SK-N-SH (cell line): ENCODE measurements around the gene ANAPC16. TPM values are rescaled to one million over a fixed set of nuclear protein-coding genes. Genes with fewer than 3 reads are reported as not detected.

Experiments
- CTCF ChIA-PET: fragments of 300-600, 350-600 bp; formaldehyde crosslinking; extraction: SDS; loops from one replicate; lab custom pipeline; 2021; lab: Yijun Ruan, JAX
- POLR2A ChIA-PET: fragments of 350-600 bp; sonication (Branson Sonifier 250); formaldehyde crosslinking; extraction: SDS; loops from one replicate; lab custom pipeline; 2020; ENCODE audit warnings: antibody characterized with exemption, inconsistent platforms; lab: Yijun Ruan, JAX
- DNase-seq: peaks from one replicate; pipeline ENCODE4 v3.0.0; 2012
- H2AFZ ChIP-seq: fragments of 200-600 bp; sonication (generic); 2 replicates; pipeline ENCODE4 v1.8.1; 2016; ENCODE audit warnings: antibody characterized with exemption, mild to moderate bottlenecking, low read depth
- H3F3A ChIP-seq: fragments of 200-600 bp; sonication (generic); replicated peaks from 2 replicates; pipeline ENCODE3; 2016; ENCODE audit warnings: antibody characterized with exemption, mild to moderate bottlenecking; ENCODE audit not compliant: insufficient read depth
- H3K27ac ChIP-seq, 2 experiments: fragments of 200-500 bp in 1 of 2; fragments of 200-600 bp in 1 of 2; sonication (Bioruptor generic) in 1 of 2; sonication (generic), shearing (Covaris generic) in 1 of 2; 2 replicates each; pipeline versions ENCODE4 v1.5.1 to v1.6.1; 2014 to 2016; ENCODE audit warnings: low read depth in 2 of 2, inconsistent platforms in 1 of 2, low read length in 1 of 2, mild to moderate bottlenecking in 1 of 2, mixed read lengths in 1 of 2
- H3K27me3 ChIP-seq: fragments of 200-600 bp; sonication (generic), shearing (Covaris generic); 2 replicates; pipeline ENCODE4 v1.6.1; 2016; ENCODE audit warnings: mixed run types; ENCODE audit not compliant: insufficient read depth
- H3K36me3 ChIP-seq, 2 experiments: fragments of 200-500 bp in 1 of 2; fragments of 200-600 bp in 1 of 2; sonication (Bioruptor generic) in 1 of 2; sonication (generic) in 1 of 2; replicated peaks in 1 of 2; 2 replicates each; pipeline versions ENCODE3 to v1.5.1; 2014 to 2016; ENCODE audit warnings: low read length in 1 of 2, mild to moderate bottlenecking in 1 of 2; ENCODE audit not compliant: insufficient read depth in 2 of 2, control insufficient read depth in 1 of 2
- H3K4me1 ChIP-seq, 2 experiments: fragments of 200-500 bp in 1 of 2; fragments of 200-600 bp in 1 of 2; sonication (Bioruptor generic) in 1 of 2; sonication (generic), shearing (Covaris generic) in 1 of 2; 2 replicates each; pipeline versions ENCODE4 v1.5.1 to v1.6.1; 2014 to 2016; ENCODE audit warnings: low read depth in 1 of 2, low read length in 1 of 2, mixed run types in 1 of 2; ENCODE audit not compliant: insufficient read depth in 2 of 2, control insufficient read depth in 1 of 2
- H3K4me2 ChIP-seq: fragments of 200-600 bp; sonication (generic), shearing (Covaris generic); 2 replicates; pipeline ENCODE4 v1.6.1; 2017; ENCODE audit warnings: mixed run types
- H3K4me3 ChIP-seq, 2 experiments: fragments of 200-500 bp in 1 of 2; fragments of 200-600 bp in 1 of 2; sonication (Bioruptor generic) in 1 of 2; sonication (generic), shearing (Covaris generic) in 1 of 2; 2 replicates each; pipeline versions ENCODE4 v1.5.1 to v1.8.1; 2014 to 2016; ENCODE audit warnings: low read depth in 2 of 2, inconsistent platforms in 1 of 2, low read length in 1 of 2, mild to moderate bottlenecking in 1 of 2, mixed read lengths in 1 of 2, moderate library complexity in 1 of 2
- H3K79me2 ChIP-seq: fragments of 200-600 bp; sonication (generic); 2 replicates; pipeline ENCODE4 v1.8.1; 2017; ENCODE audit warnings: mild to moderate bottlenecking; ENCODE audit not compliant: insufficient read depth
- H3K9ac ChIP-seq: fragments of 200-600 bp; sonication (generic); 2 replicates; pipeline ENCODE4 v1.6.1; 2017; ENCODE audit warnings: mixed run types
- H3K9me2 ChIP-seq: fragments of 200-600 bp; sonication (generic); 2 replicates; pipeline ENCODE4 v1.6.1; 2017; ENCODE audit warnings: mixed run types
- H3K9me3 ChIP-seq: fragments of 200-600 bp; sonication (generic); 2 replicates; pipeline ENCODE4 v1.6.1; 2017; ENCODE audit warnings: mixed run types, mild to moderate bottlenecking, moderate library complexity
- H4K20me1 ChIP-seq: fragments of 200-600 bp; sonication (generic); 2 replicates; pipeline ENCODE4 v1.6.1; 2017; ENCODE audit warnings: mild to moderate bottlenecking, mixed run types; ENCODE audit not compliant: insufficient read depth
- EZH2phosphoT487 ChIP-seq: fragments of 200-600 bp; sonication (generic); IDR thresholded peaks from 2 replicates; pipeline ENCODE4 v1.6.1; 2017; ENCODE audit warnings: low read depth, mixed run types, mild to moderate bottlenecking, antibody characterized with exemption, moderate library complexity, borderline replicate concordance
- FOXJ3 ChIP-seq: sonication (generic); formaldehyde crosslinking; IDR thresholded peaks from 2 replicates; pipeline ENCODE4 v1.5.1; 2020; ENCODE audit warnings: mild to moderate bottlenecking, missing genetic modification reagents
- FOXM1 ChIP-seq: IDR thresholded peaks from 2 replicates; pipeline ENCODE4 v1.4.0; 2012; ENCODE audit warnings: low read depth, mild to moderate bottlenecking
- JUND ChIP-seq: IDR thresholded peaks from 2 replicates; pipeline ENCODE4 v1.4.0; 2012
- MEF2A ChIP-seq: IDR thresholded peaks from 2 replicates; pipeline ENCODE4 v1.4.0; 2012; ENCODE audit warnings: low read depth, borderline replicate concordance
- NFIC ChIP-seq: IDR thresholded peaks from 2 replicates; pipeline ENCODE4 v1.4.0; 2012; ENCODE audit warnings: borderline replicate concordance
- NRF1 ChIP-seq: IDR thresholded peaks from 2 replicates; pipeline ENCODE4 v1.6.1; 2012; ENCODE audit warnings: low read depth, mild to moderate bottlenecking, low read length
- RAD21 ChIP-seq: IDR thresholded peaks from 2 replicates; pipeline ENCODE4 v1.6.1; 2012; ENCODE audit warnings: mild to moderate bottlenecking, low read length
- RXRA ChIP-seq: IDR thresholded peaks from 2 replicates; pipeline ENCODE4 v1.4.0; 2012; ENCODE audit warnings: low read depth, mild to moderate bottlenecking, borderline replicate concordance
- TAF1 ChIP-seq: IDR thresholded peaks from 2 replicates; pipeline ENCODE4 v1.6.1; 2012; ENCODE audit warnings: low read depth, mild to moderate bottlenecking, low read length, moderate library complexity, borderline replicate concordance
- TEAD4 ChIP-seq: IDR thresholded peaks from 2 replicates; pipeline ENCODE4 v1.4.0; 2012; ENCODE audit warnings: mild to moderate bottlenecking, borderline replicate concordance; ENCODE audit not compliant: insufficient read depth
- YY1 ChIP-seq: IDR thresholded peaks from 2 replicates; pipeline ENCODE4 v1.4.0; 2012; ENCODE audit warnings: low read depth, mild to moderate bottlenecking
- WGBS: methylation state at CpG from one replicate; pipeline ENCODE4 v1.1.6; 2017; ENCODE audit warnings: low lambda C conversion rate; 5-methylcytosine and 5-hydroxymethylcytosine counted together
- polyA plus RNA-seq, 3 experiments: library from polyadenylated mRNA; depleted of rRNA; stranded (reverse); fragments of >200 nt; gene quantifications; 2 replicates each; pipeline ENCODE4 v1.2.3, GENCODE V29; 2012
- TF ChIP-seq, protein P1 (sequence below): fragments of 200-600 bp; sonication (generic); IDR thresholded peaks from 2 replicates; pipeline ENCODE4 v1.6.1; 2017; ENCODE audit warnings: antibody characterized with exemption, mild to moderate bottlenecking, moderate library complexity
- TF ChIP-seq, protein P2 (sequence below): IDR thresholded peaks from 2 replicates; pipeline ENCODE4 v1.6.1; 2012; ENCODE audit warnings: mild to moderate bottlenecking, low read depth, low read length, moderate library complexity
- TF ChIP-seq, protein P3 (sequence below): IDR thresholded peaks from 2 replicates; pipeline ENCODE4; 2012

The ANAPC16 gene
- polyA plus RNA-seq, 1 of the 3 experiments (the other 2 are of a cell fraction), result 45.2 TPM

DNA sequence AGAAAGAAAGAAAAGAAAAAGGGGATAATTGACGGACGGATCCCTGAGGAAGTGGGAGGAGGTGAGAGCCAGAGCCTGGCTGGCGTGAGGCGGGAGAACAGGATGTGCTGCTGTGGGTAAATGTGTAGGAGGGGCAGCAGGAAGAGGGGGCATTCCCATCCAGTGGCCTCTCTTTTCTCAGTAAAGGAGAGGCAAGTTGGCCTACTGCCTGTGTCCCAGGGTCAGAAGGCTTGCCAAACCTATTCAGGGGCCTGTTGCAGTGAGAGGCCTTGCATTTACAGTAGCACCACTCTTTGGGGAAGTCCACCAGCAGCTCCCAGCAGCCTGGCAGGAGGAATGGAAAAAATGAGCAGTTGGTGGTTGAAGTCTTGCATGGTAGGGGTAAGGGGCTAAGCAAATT lies 26.9 kb downstream of the ANAPC16 start:
- no peak for DNase-seq
- Histone ChIP-seq H3K27ac (no peak overlapping the region), H3K4me3 (no peak overlapping the region), H4K20me1 (no peaks in the 10 kb centered on the region), H3K9me3 (no peaks in the 10 kb centered on the region), H3K79me2 (no peaks in the 10 kb centered on the region), H3K4me1 (peaks cover 6 to 8% of the 10 kb centered on the region in 2 experiments; a peak in 1 of 4 replicates)
- WGBS, result 94% methylated on average over 4 of the region's 4 CpGs
- TF ChIP-seq RXRA (no peak), MEF2A (no peak), RAD21 (no peak), TEAD4 (no peak), NFIC (no peak), FOXJ3 (CRISPR knock-in tag) (no peak), YY1 (no peak), FOXM1 (no peak), JUND (no peak), NRF1 (no peak), TAF1 (no peak), EZH2phosphoT487 (no peak)
- TF ChIP-seq, protein P1, sequence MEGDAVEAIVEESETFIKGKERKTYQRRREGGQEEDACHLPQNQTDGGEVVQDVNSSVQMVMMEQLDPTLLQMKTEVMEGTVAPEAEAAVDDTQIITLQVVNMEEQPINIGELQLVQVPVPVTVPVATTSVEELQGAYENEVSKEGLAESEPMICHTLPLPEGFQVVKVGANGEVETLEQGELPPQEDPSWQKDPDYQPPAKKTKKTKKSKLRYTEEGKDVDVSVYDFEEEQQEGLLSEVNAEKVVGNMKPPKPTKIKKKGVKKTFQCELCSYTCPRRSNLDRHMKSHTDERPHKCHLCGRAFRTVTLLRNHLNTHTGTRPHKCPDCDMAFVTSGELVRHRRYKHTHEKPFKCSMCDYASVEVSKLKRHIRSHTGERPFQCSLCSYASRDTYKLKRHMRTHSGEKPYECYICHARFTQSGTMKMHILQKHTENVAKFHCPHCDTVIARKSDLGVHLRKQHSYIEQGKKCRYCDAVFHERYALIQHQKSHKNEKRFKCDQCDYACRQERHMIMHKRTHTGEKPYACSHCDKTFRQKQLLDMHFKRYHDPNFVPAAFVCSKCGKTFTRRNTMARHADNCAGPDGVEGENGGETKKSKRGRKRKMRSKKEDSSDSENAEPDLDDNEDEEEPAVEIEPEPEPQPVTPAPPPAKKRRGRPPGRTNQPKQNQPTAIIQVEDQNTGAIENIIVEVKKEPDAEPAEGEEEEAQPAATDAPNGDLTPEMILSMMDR, result no peak
- TF ChIP-seq, protein P2, sequence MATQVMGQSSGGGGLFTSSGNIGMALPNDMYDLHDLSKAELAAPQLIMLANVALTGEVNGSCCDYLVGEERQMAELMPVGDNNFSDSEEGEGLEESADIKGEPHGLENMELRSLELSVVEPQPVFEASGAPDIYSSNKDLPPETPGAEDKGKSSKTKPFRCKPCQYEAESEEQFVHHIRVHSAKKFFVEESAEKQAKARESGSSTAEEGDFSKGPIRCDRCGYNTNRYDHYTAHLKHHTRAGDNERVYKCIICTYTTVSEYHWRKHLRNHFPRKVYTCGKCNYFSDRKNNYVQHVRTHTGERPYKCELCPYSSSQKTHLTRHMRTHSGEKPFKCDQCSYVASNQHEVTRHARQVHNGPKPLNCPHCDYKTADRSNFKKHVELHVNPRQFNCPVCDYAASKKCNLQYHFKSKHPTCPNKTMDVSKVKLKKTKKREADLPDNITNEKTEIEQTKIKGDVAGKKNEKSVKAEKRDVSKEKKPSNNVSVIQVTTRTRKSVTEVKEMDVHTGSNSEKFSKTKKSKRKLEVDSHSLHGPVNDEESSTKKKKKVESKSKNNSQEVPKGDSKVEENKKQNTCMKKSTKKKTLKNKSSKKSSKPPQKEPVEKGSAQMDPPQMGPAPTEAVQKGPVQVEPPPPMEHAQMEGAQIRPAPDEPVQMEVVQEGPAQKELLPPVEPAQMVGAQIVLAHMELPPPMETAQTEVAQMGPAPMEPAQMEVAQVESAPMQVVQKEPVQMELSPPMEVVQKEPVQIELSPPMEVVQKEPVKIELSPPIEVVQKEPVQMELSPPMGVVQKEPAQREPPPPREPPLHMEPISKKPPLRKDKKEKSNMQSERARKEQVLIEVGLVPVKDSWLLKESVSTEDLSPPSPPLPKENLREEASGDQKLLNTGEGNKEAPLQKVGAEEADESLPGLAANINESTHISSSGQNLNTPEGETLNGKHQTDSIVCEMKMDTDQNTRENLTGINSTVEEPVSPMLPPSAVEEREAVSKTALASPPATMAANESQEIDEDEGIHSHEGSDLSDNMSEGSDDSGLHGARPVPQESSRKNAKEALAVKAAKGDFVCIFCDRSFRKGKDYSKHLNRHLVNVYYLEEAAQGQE, result no peak
- TF ChIP-seq, protein P3, sequence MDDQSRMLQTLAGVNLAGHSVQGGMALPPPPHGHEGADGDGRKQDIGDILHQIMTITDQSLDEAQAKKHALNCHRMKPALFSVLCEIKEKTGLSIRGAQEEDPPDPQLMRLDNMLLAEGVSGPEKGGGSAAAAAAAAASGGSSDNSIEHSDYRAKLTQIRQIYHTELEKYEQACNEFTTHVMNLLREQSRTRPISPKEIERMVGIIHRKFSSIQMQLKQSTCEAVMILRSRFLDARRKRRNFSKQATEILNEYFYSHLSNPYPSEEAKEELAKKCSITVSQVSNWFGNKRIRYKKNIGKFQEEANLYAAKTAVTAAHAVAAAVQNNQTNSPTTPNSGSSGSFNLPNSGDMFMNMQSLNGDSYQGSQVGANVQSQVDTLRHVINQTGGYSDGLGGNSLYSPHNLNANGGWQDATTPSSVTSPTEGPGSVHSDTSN, result no peak
- TF ChIP-seq, all 33 proteins: peak for 0
- Histone ChIP-seq H3F3A (no peaks in the 10 kb centered on the region), H3K27me3 (no peaks in the 10 kb centered on the region), H2AFZ (no peak overlapping the region), H3K4me2 (no peak overlapping the region), H3K9ac (no peak overlapping the region), H3K36me3 (no peaks in the 10 kb centered on the region), H3K9me2 (no peaks in the 10 kb centered on the region)
- ChIA-PET POLR2A (interaction anchor here (0.6 kb wide), 1 partner anchor 33 kb away, joined by 3 read pairs; no protein-coding TSS in a partner anchor), CTCF (interaction anchor here (0.6 kb wide), 1 partner anchor 170 kb away, joined by 4 read pairs; no protein-coding TSS in a partner anchor)
